Activated CD4-positive, alpha-beta T cell treated with anti-CD3 and anti-CD28 coated beads, Interleukin-2, amount 10 ng/mL, durations not matched to agents 7 days and 5 days (primary cell): ENCODE data around the gene ABCC2. TPM values are rescaled to one million over a fixed set of nuclear protein-coding genes. Genes with fewer than 3 reads are reported as not detected.
"Not testable (repeated sequence)": the region's sequence is repeated elsewhere in the genome, so short reads cannot be mapped to it uniquely, and the experiment has no call there.

Experiments used
- CTCF ChIA-PET: fragments of 350-600 bp; sonication (Branson Sonifier 250); formaldehyde crosslinking; loops from one replicate; lab custom pipeline; 2021; ENCODE audit warnings: antibody characterized with exemption; lab: Charles Lee
- POLR2A ChIA-PET: fragments of 350-600 bp; sonication (Branson Sonifier 250); formaldehyde crosslinking; loops from one replicate; lab custom pipeline; 2021; ENCODE audit warnings: antibody characterized with exemption; lab: Charles Lee
- DNase-seq: peaks from one replicate; pipeline ENCODE4 v3.0.0-alpha.2; 2020
- H3K27ac Mint-ChIP-seq: one replicate; pipeline ENCODE4 v1.8.0; 2021; ENCODE audit warnings: mild to moderate bottlenecking, moderate library complexity, mixed read lengths
- H3K27me3 Mint-ChIP-seq: one replicate; pipeline ENCODE4 v1.8.0; 2021; ENCODE audit warnings: mixed read lengths
- H3K36me3 Mint-ChIP-seq: one replicate; pipeline ENCODE4 v1.8.0; 2021; ENCODE audit warnings: low read depth, mixed read lengths
- H3K4me1 Mint-ChIP-seq: one replicate; pipeline ENCODE4 v1.8.0; 2021; ENCODE audit warnings: mixed read lengths
- H3K4me3 Mint-ChIP-seq: one replicate; pipeline ENCODE4 v1.8.0; 2021; ENCODE audit warnings: mild to moderate bottlenecking, moderate library complexity, mixed read lengths
- H3K9me3 Mint-ChIP-seq: one replicate; pipeline ENCODE4 v1.8.0; 2021; ENCODE audit warnings: mixed read lengths
- total RNA-seq, 2 experiments: library from RNA; stranded (reverse); gene quantifications; one replicate each; pipeline ENCODE4 v1.2.3, GENCODE V29; 2021

ABCC2 gene
- total RNA-seq, 2 experiments from 2014 or later, result 1.0 to 1.3 TPM

GRCh38 chr10:99850767-99851340 is 68.4 kb downstream of the ABCC2 start:
- H3K4me1 Mint-ChIP-seq, result peaks cover 5% of the 10 kb centered on the region
- no peaks in the 10 kb centered on the region for H3K9me3 Mint-ChIP-seq
- no peak overlapping the region for H3K27ac Mint-ChIP-seq
- H3K36me3 Mint-ChIP-seq, result no peaks in the 10 kb centered on the region
- ChIA-PET CTCF (interaction anchor here (1.2 to 1.5 kb wide), 2 partner anchors 15 to 195 kb away, joined by 3 read pairs; no protein-coding TSS in a partner anchor), POLR2A (no interaction called here)
- DNase-seq, result no peak
- H3K27me3 Mint-ChIP-seq, result no peaks in the 10 kb centered on the region
- no peak overlapping the region for H3K4me3 Mint-ChIP-seq

GRCh38 chr10:99851825-99852224 is 69.4 kb downstream of the ABCC2 start:
- CTCF ChIA-PET, result no interaction called here
- no peak overlapping the region for H3K27ac Mint-ChIP-seq
- H3K27me3 Mint-ChIP-seq, result no peaks in the 10 kb centered on the region
- no peaks in the 10 kb centered on the region for H3K36me3 Mint-ChIP-seq
- no peak overlapping the region for H3K4me3 Mint-ChIP-seq
- no peaks in the 10 kb centered on the region for H3K4me1 Mint-ChIP-seq
- DNase-seq, result no peak
- no peaks in the 10 kb centered on the region for H3K9me3 Mint-ChIP-seq
- POLR2A ChIA-PET, result no interaction called here

GRCh38 chr10:99852481-99853213 is 70.2 kb downstream of the ABCC2 start:
- no peak overlapping the region for H3K4me3 Mint-ChIP-seq
- H3K27ac Mint-ChIP-seq, result no peak overlapping the region
- H3K27me3 Mint-ChIP-seq, result peaks cover 1% of the 10 kb centered on the region
- ChIA-PET POLR2A (no interaction called here), CTCF (interaction anchor here (0.9 to 1.7 kb wide), 4 partner anchors 7 to 193 kb away, joined by 3 to 4 read pairs (median 4); no protein-coding TSS in a partner anchor)
- H3K9me3 Mint-ChIP-seq, result no peaks in the 10 kb centered on the region
- DNase-seq, result no peak
- H3K36me3 Mint-ChIP-seq, result no peaks in the 10 kb centered on the region
- no peaks in the 10 kb centered on the region for H3K4me1 Mint-ChIP-seq

- H3K9me3 Mint-ChIP-seq, result no peaks in the 10 kb centered on the region
- ChIA-PET CTCF (interaction anchor here (0.9 to 1.7 kb wide), 5 partner anchors 8 to 193 kb away, joined by 3 to 4 read pairs (median 3); no protein-coding TSS in a partner anchor), POLR2A (no interaction called here)
- no peaks in the 10 kb centered on the region for H3K36me3 Mint-ChIP-seq
- H3K4me1 Mint-ChIP-seq, result no peaks in the 10 kb centered on the region
- H3K4me3 Mint-ChIP-seq, result no peak overlapping the region
- peaks cover 3% of the 10 kb centered on the region for H3K27me3 Mint-ChIP-seq
- H3K27ac Mint-ChIP-seq, result no peak overlapping the region
- DNase-seq, result no peak
These were observed 71.2 kb downstream of the ABCC2 start for GRCh38 chr10:99853655-99854054.

GRCh38 chr10:99854860-99855259 is 72.4 kb downstream of the ABCC2 start:
- Mint-ChIP-seq H3K4me1 (no peaks in the 10 kb centered on the region), H3K27ac (no peak overlapping the region), H3K4me3 (no peak overlapping the region), H3K27me3 (peaks cover 9% of the 10 kb centered on the region), H3K36me3 (no peaks in the 10 kb centered on the region), H3K9me3 (no peaks in the 10 kb centered on the region)
- POLR2A ChIA-PET, result no interaction called here
- CTCF ChIA-PET, result interaction anchor here (1.8 to 2.0 kb wide), 2 partner anchors 9 to 191 kb away, joined by 5 to 8 read pairs; no protein-coding TSS in a partner anchor
- no peak for DNase-seq

GRCh38 chr10:99855479-99856071 is 73.1 kb downstream of the ABCC2 start:
- no peak overlapping the region for H3K27ac Mint-ChIP-seq
- ChIA-PET POLR2A (no interaction called here), CTCF (interaction anchor here (0.6 to 2.0 kb wide), 3 partner anchors 10 to 1008 kb away, joined by 4 to 8 read pairs (median 5); no protein-coding TSS in a partner anchor)
- no peak for DNase-seq
- no peaks in the 10 kb centered on the region for H3K36me3 Mint-ChIP-seq
- no peak overlapping the region for H3K4me3 Mint-ChIP-seq
- peaks cover 11% of the 10 kb centered on the region for H3K27me3 Mint-ChIP-seq
- no peaks in the 10 kb centered on the region for H3K4me1 Mint-ChIP-seq
- no peaks in the 10 kb centered on the region for H3K9me3 Mint-ChIP-seq

GRCh38 chr10:99858849-99859248 is 76.4 kb downstream of the ABCC2 start:
- Mint-ChIP-seq H3K4me1 (no peaks in the 10 kb centered on the region), H3K27me3 (peaks cover 26% of the 10 kb centered on the region), H3K27ac (no peak overlapping the region), H3K9me3 (no peaks in the 10 kb centered on the region), H3K4me3 (no peak overlapping the region), H3K36me3 (no peaks in the 10 kb centered on the region)
- ChIA-PET POLR2A (interaction anchor here (0.6 kb wide), 1 partner anchor 11 kb away, joined by 6 read pairs; no protein-coding TSS in a partner anchor), CTCF (interaction anchor here (0.8 to 1.5 kb wide), 3 partner anchors 11 to 147 kb away, joined by 3 to 8 read pairs (median 4); no protein-coding TSS in a partner anchor)
- DNase-seq, result no peak

- Mint-ChIP-seq H3K27me3 (peaks cover 33% of the 10 kb centered on the region), H3K9me3 (no peaks in the 10 kb centered on the region), H3K36me3 (no peaks in the 10 kb centered on the region), H3K4me3 (no peak overlapping the region), H3K4me1 (no peaks in the 10 kb centered on the region), H3K27ac (no peak overlapping the region)
- CTCF ChIA-PET, result interaction anchor here (0.6 to 1.5 kb wide), 7 partner anchors 11 to 202 kb away, joined by 3 to 8 read pairs (median 4); no protein-coding TSS in a partner anchor
- no peak for DNase-seq
- POLR2A ChIA-PET, result interaction anchor here (0.6 to 0.7 kb wide), 2 partner anchors 135 to 147 kb away, joined by 3 to 4 read pairs; no protein-coding TSS in a partner anchor
These were observed 77.1 kb downstream of the ABCC2 start for GRCh38 chr10:99859585-99859984.

GRCh38 chr10:99860466-99860865 is 78.0 kb downstream of the ABCC2 start:
- no peak overlapping the region for H3K4me3 Mint-ChIP-seq
- CTCF ChIA-PET, result interaction anchor here (0.7 kb wide), 2 partner anchors 16 to 635 kb away, joined by 3 read pairs; no protein-coding TSS in a partner anchor
- H3K27me3 Mint-ChIP-seq, result peaks cover 39% of the 10 kb centered on the region
- H3K9me3 Mint-ChIP-seq, result no peaks in the 10 kb centered on the region
- H3K36me3 Mint-ChIP-seq, result no peaks in the 10 kb centered on the region
- POLR2A ChIA-PET, result no interaction called here
- H3K4me1 Mint-ChIP-seq, result no peaks in the 10 kb centered on the region
- H3K27ac Mint-ChIP-seq, result peak overlapping the region; percentile 9
- DNase-seq, result no peak

GRCh38 chr10:99863535-99864240 is 81.2 kb downstream of the ABCC2 start:
- DNase-seq, POLR2A ChIA-PET, H3K36me3 Mint-ChIP-seq, H3K4me3 Mint-ChIP-seq, H3K27ac Mint-ChIP-seq, H3K4me1 Mint-ChIP-seq: not testable (repeated sequence)
- peaks cover 14% of the 10 kb centered on the region for H3K9me3 Mint-ChIP-seq
- CTCF ChIA-PET, result interaction anchor here (0.8 kb wide), 1 partner anchor 15 kb away, joined by 3 read pairs; no protein-coding TSS in a partner anchor
- H3K27me3 Mint-ChIP-seq, result peaks cover 66% of the 10 kb centered on the region

- POLR2A ChIA-PET, CTCF ChIA-PET: not testable (repeated sequence)
These were observed 84.8 kb downstream of the ABCC2 start for GRCh38 chr10:99867250-99867649.

GRCh38 chr10:99869581-99870122 is 87.2 kb downstream of the ABCC2 start:
- Mint-ChIP-seq H3K9me3 (peaks cover 14% of the 10 kb centered on the region), H3K27ac (no peak overlapping the region), H3K4me3 (no peak overlapping the region), H3K27me3 (peaks cover 77% of the 10 kb centered on the region), H3K4me1 (peaks cover 20% of the 10 kb centered on the region), H3K36me3 (peaks cover 8% of the 10 kb centered on the region)
- DNase-seq, result no peak
- POLR2A ChIA-PET, result interaction anchor here (0.6 kb wide), 1 partner anchor 11 kb away, joined by 6 read pairs; no protein-coding TSS in a partner anchor
- CTCF ChIA-PET, result interaction anchor here (0.6 to 1.5 kb wide), 5 partner anchors 11 to 179 kb away, joined by 3 to 4 read pairs (median 3); no protein-coding TSS in a partner anchor

More at GRCh38 chr10:99867250-99867649, 84.8 kb downstream of the ABCC2 start:
- Mint-ChIP-seq H3K27me3 (peaks cover 81% of the 10 kb centered on the region), H3K9me3 (peaks cover 14% of the 10 kb centered on the region), H3K4me1 (peaks cover 20% of the 10 kb centered on the region)
- H3K27ac Mint-ChIP-seq, DNase-seq, H3K36me3 Mint-ChIP-seq, H3K4me3 Mint-ChIP-seq: not testable (repeated sequence)
